ENCODE measurements around the gene FAAP20.

DNA sequence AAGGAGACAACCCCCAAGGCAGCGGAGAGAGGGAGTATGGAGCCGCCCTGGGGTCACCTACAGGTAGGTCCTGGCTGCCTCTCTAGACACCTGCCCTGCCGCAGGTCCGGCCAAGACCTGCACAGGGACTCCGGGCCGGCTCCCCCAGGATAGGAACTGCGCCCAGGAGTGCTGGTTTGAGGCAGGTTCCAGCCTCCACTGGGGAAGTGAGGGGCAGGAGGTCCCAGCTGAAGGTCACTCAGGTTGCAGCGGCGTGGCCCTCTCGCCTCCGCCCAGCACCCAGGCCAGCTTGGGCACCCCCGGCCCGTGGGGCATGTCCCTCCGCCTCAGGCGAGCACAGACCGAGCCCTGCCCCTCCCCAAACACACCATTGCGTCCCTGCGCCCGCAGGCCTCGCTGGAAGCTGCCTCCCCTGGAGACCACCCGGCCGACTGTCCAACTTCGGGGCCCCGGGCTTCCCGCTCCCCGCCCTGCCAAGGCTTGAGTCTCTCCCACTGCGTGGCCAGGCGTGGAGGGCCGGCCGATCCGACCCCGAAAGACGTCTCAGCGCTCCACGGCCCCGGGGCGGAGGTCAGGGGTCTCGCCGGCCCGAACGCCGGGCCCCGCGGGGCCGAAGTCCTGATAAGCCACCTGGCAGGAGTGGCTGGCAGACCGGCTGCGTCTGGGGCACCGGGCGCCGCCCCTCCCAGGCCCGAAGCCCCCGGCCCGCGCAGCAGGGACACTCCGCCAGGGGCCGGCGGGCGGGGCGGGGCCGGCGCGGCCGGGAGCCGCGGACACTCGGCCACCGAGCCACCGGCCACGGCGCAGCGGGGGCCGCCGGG is 32.2 kb upstream of the FAAP20 start:
- TF ChIP-seq, protein P1, sequence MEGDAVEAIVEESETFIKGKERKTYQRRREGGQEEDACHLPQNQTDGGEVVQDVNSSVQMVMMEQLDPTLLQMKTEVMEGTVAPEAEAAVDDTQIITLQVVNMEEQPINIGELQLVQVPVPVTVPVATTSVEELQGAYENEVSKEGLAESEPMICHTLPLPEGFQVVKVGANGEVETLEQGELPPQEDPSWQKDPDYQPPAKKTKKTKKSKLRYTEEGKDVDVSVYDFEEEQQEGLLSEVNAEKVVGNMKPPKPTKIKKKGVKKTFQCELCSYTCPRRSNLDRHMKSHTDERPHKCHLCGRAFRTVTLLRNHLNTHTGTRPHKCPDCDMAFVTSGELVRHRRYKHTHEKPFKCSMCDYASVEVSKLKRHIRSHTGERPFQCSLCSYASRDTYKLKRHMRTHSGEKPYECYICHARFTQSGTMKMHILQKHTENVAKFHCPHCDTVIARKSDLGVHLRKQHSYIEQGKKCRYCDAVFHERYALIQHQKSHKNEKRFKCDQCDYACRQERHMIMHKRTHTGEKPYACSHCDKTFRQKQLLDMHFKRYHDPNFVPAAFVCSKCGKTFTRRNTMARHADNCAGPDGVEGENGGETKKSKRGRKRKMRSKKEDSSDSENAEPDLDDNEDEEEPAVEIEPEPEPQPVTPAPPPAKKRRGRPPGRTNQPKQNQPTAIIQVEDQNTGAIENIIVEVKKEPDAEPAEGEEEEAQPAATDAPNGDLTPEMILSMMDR (IDR thresholded peaks at IDR 0.05), result no peak
- no peak for TF ChIP-seq POLR2A (IDR thresholded peaks at IDR 0.05)
